Esophagus muscularis mucosa (tissue), 4 donors: ENCODE measurements around the gene ARID3C. TPM values are rescaled to one million over a fixed set of nuclear protein-coding genes. Genes with fewer than 3 reads are reported as not detected.

ENCODE experiments used
- DNase-seq: peaks from one replicate; pipeline ENCODE4 v3.0.0-alpha.2; 2017; ENCODE audit errors: extremely low spot score
- H3K27ac ChIP-seq, 4 donors: fragments of 200-600 bp; sonication (generic); replicated peaks in 1 of 4; 1 replicate in 3 of 4; 2 replicates in 1 of 4; pipeline ENCODE4 v1.5.1; 2016 to 2019; ENCODE audit warnings: mild to moderate bottlenecking in 1 of 4
- H3K27me3 ChIP-seq, 4 donors: fragments of 200-600 bp; sonication (generic); one replicate each; pipeline versions ENCODE4 v1.5.1 to v1.6.0; 2016 to 2019
- H3K36me3 ChIP-seq, 4 donors: fragments of 200-600 bp; sonication (generic); one replicate each; pipeline ENCODE4 v1.5.1; 2016 to 2019
- H3K4me1 ChIP-seq, 4 donors: fragments of 200-600 bp; sonication (generic); one replicate each; pipeline ENCODE4 v1.5.1; 2016 to 2019
- H3K4me3 ChIP-seq, 4 donors: fragments of 200-600 bp; sonication (generic); 1 replicate in 2 of 4; 2 replicates in 2 of 4; pipeline ENCODE4 v1.5.1; 2016 to 2019; ENCODE audit warnings: mild to moderate bottlenecking in 4 of 4, moderate library complexity in 1 of 4
- H3K9me3 ChIP-seq, 4 donors: fragments of 200-600 bp; sonication (generic); 1 replicate in 3 of 4; 2 replicates in 1 of 4; pipeline ENCODE4 v1.5.1; 2016 to 2019
- EP300 ChIP-seq: sonication (generic); formaldehyde crosslinking; IDR thresholded peaks from one replicate; pipeline ENCODE4 v1.6.1; 2017; ENCODE audit warnings: antibody characterized with exemption
- POLR2A ChIP-seq: fragments of 450-650 bp; IDR thresholded peaks from one replicate; pipeline ENCODE4 v1.6.1; 2017; ENCODE audit warnings: antibody characterized with exemption, moderate library complexity, mild to moderate bottlenecking, low read depth
- POLR2AphosphoS5 ChIP-seq, 2 donors: sonication (generic); formaldehyde crosslinking; IDR thresholded peaks; one replicate each; pipeline ENCODE4 v1.6.1; 2017; ENCODE audit warnings: antibody characterized with exemption in 2 of 2
- WGBS: methylation state at CpG from one replicate; pipeline ENCODE4 v1.1.5; 2018; 5-methylcytosine and 5-hydroxymethylcytosine counted together
- intact Hi-C: fragments of 100-400 bp; cut with DNase I; formaldehyde crosslinking; loops from one replicate; pipeline ENCODE4 v1.15.1; 2023
- total RNA-seq, 4 donors: library from RNA; depleted of rRNA; stranded (reverse); fragments of >200 nt; gene quantifications; one replicate each; pipeline versions ENCODE4 v1.1.0 to v1.2.1, GENCODE V29; 2016
- TF ChIP-seq, protein P1 (sequence below), 3 experiments: fragments of 200-600 bp in 2 of 3; fragments of 450-650 bp in 1 of 3; sonication (generic) in 2 of 3; IDR thresholded peaks; one replicate each; pipeline ENCODE4 v1.5.1; 2017 to 2019; ENCODE audit warnings: antibody characterized with exemption in 3 of 3, mild to moderate bottlenecking in 2 of 3, moderate library complexity in 1 of 3

Gene ARID3C
- total RNA-seq, 4 donors from 2014 or later: not detected

DNA sequence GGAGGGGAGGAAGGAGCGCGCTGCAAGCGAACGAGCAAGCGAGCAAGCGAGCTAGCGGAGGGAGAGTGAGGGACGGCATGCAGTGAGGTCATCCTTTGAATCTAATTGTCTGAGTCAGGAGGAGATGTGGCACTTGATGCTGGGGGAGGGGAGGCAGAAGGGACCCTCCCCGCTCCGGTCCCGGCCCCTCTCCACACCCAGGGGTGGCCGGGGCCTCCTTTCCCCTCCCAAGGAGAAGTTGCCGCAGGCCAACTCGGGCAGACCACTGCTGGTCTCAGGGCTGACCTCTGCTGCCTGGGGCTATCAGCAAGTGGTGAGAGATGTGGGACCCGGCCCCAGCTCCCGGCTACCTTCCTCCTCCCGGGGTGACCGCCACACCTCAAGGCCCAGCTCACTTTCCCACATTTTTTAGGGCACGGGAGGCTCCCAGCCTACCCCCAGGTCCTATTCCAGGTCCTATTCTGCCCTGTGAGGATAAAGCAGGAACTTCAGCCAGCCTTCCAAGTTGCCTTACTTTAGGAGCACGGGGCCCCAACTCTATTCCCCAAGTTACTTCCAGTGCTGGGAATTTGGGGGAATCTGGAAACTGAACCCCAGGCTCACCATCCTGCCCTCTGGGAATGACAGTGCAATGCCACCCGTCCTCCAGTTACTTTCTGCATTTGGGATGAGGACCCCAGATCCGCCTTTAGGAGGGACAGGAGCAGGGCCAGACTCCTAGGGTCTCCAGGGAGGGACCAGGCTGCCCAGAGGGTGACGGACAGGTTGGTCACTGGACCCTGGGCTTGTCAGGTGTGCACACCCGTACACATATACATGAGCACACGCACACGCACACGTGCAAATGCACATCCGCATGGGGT, 50.4 kb downstream of the ARID3C start:
- H3K27me3 ChIP-seq: peaks cover 0 to 95% (median 18%) of the 10 kb centered on the region in 4 donors
- intact Hi-C loops: no loop called here
- peaks cover 14 to 28% (median 21%) of the 10 kb centered on the region in 4 donors for H3K4me1 ChIP-seq
- DNase-seq: no peak
- peak overlapping the region; percentile 43 to 53 (median 44) for H3K4me3 ChIP-seq
- WGBS: 15% methylated on average over 12 of the region's 28 CpGs
- no peaks in the 10 kb centered on the region for H3K9me3 ChIP-seq
- no peak for TF ChIP-seq EP300
- TF ChIP-seq, protein P1, sequence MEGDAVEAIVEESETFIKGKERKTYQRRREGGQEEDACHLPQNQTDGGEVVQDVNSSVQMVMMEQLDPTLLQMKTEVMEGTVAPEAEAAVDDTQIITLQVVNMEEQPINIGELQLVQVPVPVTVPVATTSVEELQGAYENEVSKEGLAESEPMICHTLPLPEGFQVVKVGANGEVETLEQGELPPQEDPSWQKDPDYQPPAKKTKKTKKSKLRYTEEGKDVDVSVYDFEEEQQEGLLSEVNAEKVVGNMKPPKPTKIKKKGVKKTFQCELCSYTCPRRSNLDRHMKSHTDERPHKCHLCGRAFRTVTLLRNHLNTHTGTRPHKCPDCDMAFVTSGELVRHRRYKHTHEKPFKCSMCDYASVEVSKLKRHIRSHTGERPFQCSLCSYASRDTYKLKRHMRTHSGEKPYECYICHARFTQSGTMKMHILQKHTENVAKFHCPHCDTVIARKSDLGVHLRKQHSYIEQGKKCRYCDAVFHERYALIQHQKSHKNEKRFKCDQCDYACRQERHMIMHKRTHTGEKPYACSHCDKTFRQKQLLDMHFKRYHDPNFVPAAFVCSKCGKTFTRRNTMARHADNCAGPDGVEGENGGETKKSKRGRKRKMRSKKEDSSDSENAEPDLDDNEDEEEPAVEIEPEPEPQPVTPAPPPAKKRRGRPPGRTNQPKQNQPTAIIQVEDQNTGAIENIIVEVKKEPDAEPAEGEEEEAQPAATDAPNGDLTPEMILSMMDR (IDR thresholded peaks at IDR 0.05): no peak
- no peak for TF ChIP-seq POLR2A
- no peak for TF ChIP-seq POLR2AphosphoS5 (IDR thresholded peaks at IDR 0.05)
- H3K27ac ChIP-seq: peak overlapping the region in 1 of 4 donors; percentile 33
- H3K36me3 ChIP-seq: no peaks in the 10 kb centered on the region

GRCh38 chr9:34577400-34578240, 51.2 kb downstream of the ARID3C start:
- H3K4me1 ChIP-seq: peaks cover 14 to 28% (median 21%) of the 10 kb centered on the region in 4 donors
- H3K36me3 ChIP-seq: no peaks in the 10 kb centered on the region
- H3K27me3 ChIP-seq: peaks cover 0 to 88% (median 18%) of the 10 kb centered on the region in 4 donors
- no peaks in the 10 kb centered on the region for H3K9me3 ChIP-seq
- WGBS: 30% methylated on average over 4 of the region's 62 CpGs
- intact Hi-C loops: no loop called here
- peak overlapping the region in 1 of 4 donors; percentile 33 for H3K27ac ChIP-seq
- TF ChIP-seq, protein P1 (IDR thresholded peaks at IDR 0.05): no peak
- TF ChIP-seq EP300 (no peak), POLR2A (no peak), POLR2AphosphoS5 (IDR thresholded peaks at IDR 0.05) (no peak)
- H3K4me3 ChIP-seq: peak overlapping the region; percentile 43 to 53 (median 44)
- no peak for DNase-seq

DNA sequence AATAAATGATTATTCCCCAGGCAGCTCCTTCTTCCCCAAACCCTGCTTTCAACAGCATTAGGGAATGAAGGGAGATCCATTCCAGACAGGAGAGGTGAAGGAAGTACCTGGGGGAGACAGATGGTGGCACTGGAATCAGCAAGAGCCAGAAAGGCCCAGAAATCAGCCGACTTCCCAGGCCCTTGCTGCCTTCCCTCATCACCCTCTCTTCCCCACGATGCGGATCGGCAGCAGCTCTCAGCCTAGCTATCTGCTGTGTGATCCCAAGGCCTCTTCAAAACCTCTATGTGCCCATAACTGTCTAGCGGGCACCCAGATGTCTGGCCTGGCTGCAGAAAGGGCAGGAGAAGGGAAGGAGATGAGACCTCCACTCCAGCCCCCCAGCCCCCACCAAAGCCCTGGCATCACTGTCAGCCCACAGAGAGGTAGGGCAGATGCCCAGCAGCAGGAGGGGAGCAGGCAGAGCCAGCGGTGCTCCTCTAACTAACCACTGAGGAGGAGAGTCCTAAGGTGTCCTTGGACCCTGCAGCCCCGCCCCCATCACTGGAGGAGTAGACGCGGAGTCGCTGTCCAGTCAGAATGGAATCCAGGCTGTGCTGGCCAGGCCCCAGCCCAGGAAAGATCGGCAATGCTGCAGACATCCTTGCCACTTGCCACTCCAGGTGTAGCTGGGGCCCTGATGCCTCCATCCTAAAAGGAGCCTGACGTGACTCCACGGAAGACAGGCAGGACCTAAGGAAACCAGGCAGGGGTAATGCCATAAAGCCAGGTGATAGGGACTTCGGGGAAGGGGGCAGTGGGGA, 52.1 kb downstream of the ARID3C start:
- WGBS: 74% methylated on average over 13 of the region's 14 CpGs
- no peak for DNase-seq
- Histone ChIP-seq H3K4me1 (peaks cover 14 to 33% (median 23%) of the 10 kb centered on the region in 4 donors), H3K27me3 (peaks cover 0 to 83% (median 18%) of the 10 kb centered on the region in 4 donors), H3K27ac (no peak overlapping the region), H3K9me3 (no peaks in the 10 kb centered on the region), H3K36me3 (no peaks in the 10 kb centered on the region), H3K4me3 (no peak overlapping the region)
- TF ChIP-seq EP300 (no peak), POLR2AphosphoS5 (IDR thresholded peaks at IDR 0.05) (no peak), POLR2A (no peak)
- TF ChIP-seq, protein P1 (IDR thresholded peaks at IDR 0.05): no peak
- intact Hi-C loops: no loop called here

- H3K4me3 ChIP-seq: no peak overlapping the region
- intact Hi-C loops: no loop called here
- DNase-seq: no peak
- no peak overlapping the region for H3K27ac ChIP-seq
- WGBS: 83% methylated on average over 21 of the region's 21 CpGs
- H3K9me3 ChIP-seq: no peaks in the 10 kb centered on the region
- TF ChIP-seq EP300: no peak
- TF ChIP-seq POLR2AphosphoS5 (IDR thresholded peaks at IDR 0.05): no peak
- no peak for TF ChIP-seq POLR2A
- TF ChIP-seq, protein P1 (IDR thresholded peaks at IDR 0.05): no peak
- peaks cover 0 to 76% (median 18%) of the 10 kb centered on the region in 4 donors for H3K27me3 ChIP-seq
- no peaks in the 10 kb centered on the region for H3K36me3 ChIP-seq
- peaks cover 14 to 40% (median 27%) of the 10 kb centered on the region in 4 donors for H3K4me1 ChIP-seq
Observed at GRCh38 chr9:34575862-34576596, 52.8 kb downstream of the ARID3C start.
